HepG2 (cell line): ENCODE measurements around the gene ALDOA. TPM values are rescaled to one million over a fixed set of nuclear protein-coding genes. Genes with fewer than 3 reads are reported as not detected.

Experiments used
- ATAC-seq: fragments of 200-7000 bp; cut with Tn5 transposase; 3 replicates; pipeline ENCODE4 v1.9.1; 2020; ENCODE audit warnings: mild to moderate bottlenecking, moderate library complexity
- BruUV-seq: library from RNA; stranded (reverse); fragments of 400-500 nt; replicated peaks from 2 replicates; lab custom pipeline; 2021; lab: Mats Ljungman, UMichigan
- CTCF ChIA-PET: fragments of 300-600 bp; formaldehyde crosslinking; extraction: SDS; loops from one replicate; lab custom pipeline; 2021; ENCODE audit warnings: low total read pairs, inconsistent platforms, low intra/inter-chr PET ratio; lab: Yijun Ruan, JAX
- POLR2A ChIA-PET: fragments of 350-600 bp; sonication (Branson Sonifier 250); formaldehyde crosslinking; loops from one replicate; lab custom pipeline; 2020; ENCODE audit warnings: antibody characterized with exemption, inconsistent platforms; lab: Yijun Ruan, JAX
- DNase-seq: peaks from one replicate; pipeline ENCODE4 v3.0.0-alpha.2; 2015; ENCODE audit warnings: low spot score
- FAIRE-seq: peaks from 3 replicates; lab custom pipeline; 2011; peaks lifted over from hg19 to GRCh38; lab: Jason Lieb, UNC
- H2AFZ ChIP-seq: one replicate; pipeline ENCODE4 v1.6.1; 2011; ENCODE audit warnings: low read length, inconsistent platforms
- H3K27ac ChIP-seq: fragments of 300-600 bp; 3 replicates; pipeline ENCODE4 v1.8.0; 2011; ENCODE audit warnings: mixed run types, mild to moderate bottlenecking, mixed read lengths, low read length, inconsistent platforms; ENCODE audit not compliant: insufficient read depth; ENCODE audit errors: extremely low read length
- H3K27me3 ChIP-seq, 2 experiments: fragments of 200-600 bp in 1 of 2; 2 replicates in 1 of 2; 3 replicates in 1 of 2; pipeline versions ENCODE4 v1.6.0 to v1.8.0; 2011; ENCODE audit warnings: low read length in 2 of 2, mild to moderate bottlenecking in 2 of 2, moderate library complexity in 2 of 2, inconsistent platforms in 1 of 2; ENCODE audit not compliant: insufficient read depth in 2 of 2, control insufficient read depth in 1 of 2
- H3K36me3 ChIP-seq, 2 experiments: fragments of 200-600 bp in 1 of 2; replicated peaks in 1 of 2; 2 replicates in 1 of 2; 3 replicates in 1 of 2; pipeline versions ENCODE4 v1.5.1 to v1.8.0; 2011; ENCODE audit warnings: low read length in 2 of 2, inconsistent platforms in 1 of 2; ENCODE audit not compliant: insufficient read depth in 2 of 2, control insufficient read depth in 1 of 2
- H3K4me1 ChIP-seq: 2 replicates; pipeline ENCODE4 v1.5.1; 2012; ENCODE audit warnings: low read length, inconsistent platforms; ENCODE audit not compliant: insufficient read depth
- H3K4me2 ChIP-seq: 2 replicates; pipeline ENCODE4 v1.6.0; 2011; ENCODE audit warnings: low read depth, low read length, inconsistent platforms
- H3K4me3 ChIP-seq, 3 experiments: fragments of 200-600 bp in 1 of 3; sonication (generic), shearing (Covaris generic) in 1 of 3; replicated peaks in 1 of 3; 2 replicates each; pipeline ENCODE4 v1.5.1; 2011 to 2016; ENCODE audit warnings: low read length in 3 of 3, inconsistent platforms in 2 of 3, low read depth in 2 of 3, mild to moderate bottlenecking in 2 of 3, control low read depth in 1 of 3, mixed read lengths in 1 of 3; ENCODE audit not compliant: insufficient read depth in 1 of 3
- H3K79me2 ChIP-seq: one replicate; pipeline ENCODE4 v1.6.1; 2011; ENCODE audit warnings: low read length, inconsistent platforms; ENCODE audit not compliant: insufficient read depth
- H3K9ac ChIP-seq: 2 replicates; pipeline ENCODE4 v1.6.0; 2011; ENCODE audit warnings: mild to moderate bottlenecking, low read depth, low read length, inconsistent platforms; ENCODE audit not compliant: insufficient read depth
- H3K9me3 ChIP-seq: 2 replicates; pipeline ENCODE4 v1.5.1; 2012; ENCODE audit warnings: mild to moderate bottlenecking, low read length
- H4K20me1 ChIP-seq: 2 replicates; pipeline ENCODE4 v1.6.0; 2011; ENCODE audit warnings: inconsistent platforms, mild to moderate bottlenecking, low read length, moderate library complexity; ENCODE audit not compliant: insufficient read depth
- CREB1 ChIP-seq, 2 experiments: fragments of 450-650 bp in 1 of 2; IDR thresholded peaks; 2 replicates each; pipeline ENCODE4 v1.6.1; 2016 to 2017; ENCODE audit warnings: control low read depth in 1 of 2, mild to moderate bottlenecking in 1 of 2, missing compliant biosample characterization in 1 of 2, missing genetic modification characterization in 1 of 2
- GABPA ChIP-seq, 2 experiments: IDR thresholded peaks; 2 replicates each; pipeline ENCODE4 v1.6.1; 2011 to 2016; ENCODE audit warnings: low read depth in 2 of 2, low read length in 1 of 2, missing biosample characterization in 1 of 2, missing genetic modification characterization in 1 of 2
- HIVEP1 ChIP-seq: sonication (generic); formaldehyde crosslinking; IDR thresholded peaks from 2 replicates; pipeline ENCODE4 v1.4.0; 2020; ENCODE audit warnings: mild to moderate bottlenecking, missing genetic modification reagents
- MAFK ChIP-seq, 2 experiments: IDR thresholded peaks in 1 of 2; conservative IDR thresholded peaks in 1 of 2; 2 replicates each; pipeline ENCODE4 v1.6.1; 2011; ENCODE audit warnings: improper control_type of control experiment in 2 of 2, low read length in 2 of 2
- NBN ChIP-seq: fragments of 450-650 bp; conservative IDR thresholded peaks from 2 replicates; pipeline ENCODE4 v1.6.1; 2017
- NONO ChIP-seq, 2 experiments: fragments of 450-650 bp in 1 of 2; sonication (generic) in 1 of 2; formaldehyde crosslinking in 1 of 2; IDR thresholded peaks in 1 of 2; conservative IDR thresholded peaks in 1 of 2; 2 replicates each; pipeline versions ENCODE4 v1.6.1 to v1.8.0; 2017 to 2022; ENCODE audit warnings: mild to moderate bottlenecking in 1 of 2, missing genetic modification reagents in 1 of 2, moderate library complexity in 1 of 2
- NR2F6 ChIP-seq, 2 experiments: IDR thresholded peaks; 2 replicates each; pipeline ENCODE4 v1.6.1; 2016; ENCODE audit warnings: antibody characterized with exemption in 1 of 2, mild to moderate bottlenecking in 1 of 2
- POLR2AphosphoS2 ChIP-seq: IDR thresholded peaks from 2 replicates; pipeline ENCODE4 v1.6.1; 2011; ENCODE audit warnings: low read depth, low read length, improper control_type of control experiment
- SRSF4 ChIP-seq: fragments of 200-400 bp; formaldehyde crosslinking; IDR thresholded peaks from one replicate; pipeline ENCODE4 v1.6.1; 2018; ENCODE audit warnings: mild to moderate bottlenecking, low read depth, low read length, moderate library complexity; ENCODE audit not compliant: poor library complexity, severe bottlenecking
- TOE1 ChIP-seq: sonication (generic); formaldehyde crosslinking; IDR thresholded peaks from 2 replicates; pipeline ENCODE4 v1.4.0; 2020; ENCODE audit warnings: mild to moderate bottlenecking, missing genetic modification reagents
- TSC22D2 ChIP-seq: sonication (generic); formaldehyde crosslinking; IDR thresholded peaks from 2 replicates; pipeline ENCODE4 v1.5.1; 2020; ENCODE audit warnings: missing genetic modification reagents, mild to moderate bottlenecking, borderline replicate concordance
- XBP1 ChIP-seq: sonication (generic); formaldehyde crosslinking; IDR thresholded peaks from 2 replicates; pipeline ENCODE4 v1.5.0; 2020; ENCODE audit warnings: missing genetic modification reagents
- ZBTB21 ChIP-seq: sonication (generic); formaldehyde crosslinking; IDR thresholded peaks from 2 replicates; pipeline ENCODE4 v1.4.0; 2020; ENCODE audit warnings: missing genetic modification reagents
- ZNF160 ChIP-seq: sonication (generic); formaldehyde crosslinking; IDR thresholded peaks from 2 replicates; pipeline ENCODE4 v1.8.0; 2022; ENCODE audit warnings: mild to moderate bottlenecking, inconsistent platforms, missing genetic modification reagents
- ZNF558 ChIP-seq: sonication (generic); formaldehyde crosslinking; IDR thresholded peaks from 2 replicates; pipeline ENCODE4 v1.9.0; 2022; ENCODE audit warnings: mild to moderate bottlenecking, missing genetic modification reagents, borderline replicate concordance
- WGBS: methylation state at CpG from one replicate; pipeline ENCODE4 v1.1.6; 2017; ENCODE audit warnings: low lambda C conversion rate; 5-methylcytosine and 5-hydroxymethylcytosine counted together
- in situ Hi-C: cut with HindIII; loops from 2 replicates; pipeline ENCODE4 v1.10.0; 2017; ENCODE audit warnings: low pct_unique_long_range_greater_than_20kb; ENCODE audit not compliant: extremely low pct_ligation_motif_present
- intact Hi-C: fragments of 100-400 bp; cut with micrococcal nuclease; formaldehyde crosslinking; loops from one replicate; pipeline ENCODE4 v1.10.0; 2022; ENCODE audit not compliant: unreplicated experiment
- polyA plus RNA-seq, 8 experiments: library from polyadenylated mRNA; depleted of rRNA in 3 of 8; stranded (reverse) in 7 of 8; unstranded in 1 of 8; fragments of >200 nt; fragmentation: Illumina TruSeq in 4 of 8; extraction: Trizol in 4 of 8; gene quantifications; 2 replicates each; pipeline versions ENCODE4 v1.2.1 to v1.2.3, GENCODE V29; 2011 to 2016; ENCODE audit warnings: low read depth in 4 of 8, missing spikeins in 1 of 8, mixed read lengths in 1 of 8; ENCODE audit not compliant: insufficient read depth in 1 of 8
- total RNA-seq, 5 experiments: library from RNA; depleted of rRNA; stranded (reverse); fragments of >200 nt; fragmentation: Illumina TruSeq; extraction: Trizol; gene quantifications; 2 replicates each; pipeline ENCODE4 v1.2.3, GENCODE V29; 2016; ENCODE audit warnings: low read depth in 1 of 5
- TF ChIP-seq, protein P1 (sequence below): sonication (generic); formaldehyde crosslinking; IDR thresholded peaks from 2 replicates; pipeline ENCODE4 v1.4.0; 2020; ENCODE audit warnings: missing genetic modification reagents

The ALDOA gene
- total and polyA plus RNA-seq, 2 of the 13 experiments (the other 11 are each of a cell fraction or from before 2014, with no cell fraction given), result 925 to 1,884 TPM

DNA sequence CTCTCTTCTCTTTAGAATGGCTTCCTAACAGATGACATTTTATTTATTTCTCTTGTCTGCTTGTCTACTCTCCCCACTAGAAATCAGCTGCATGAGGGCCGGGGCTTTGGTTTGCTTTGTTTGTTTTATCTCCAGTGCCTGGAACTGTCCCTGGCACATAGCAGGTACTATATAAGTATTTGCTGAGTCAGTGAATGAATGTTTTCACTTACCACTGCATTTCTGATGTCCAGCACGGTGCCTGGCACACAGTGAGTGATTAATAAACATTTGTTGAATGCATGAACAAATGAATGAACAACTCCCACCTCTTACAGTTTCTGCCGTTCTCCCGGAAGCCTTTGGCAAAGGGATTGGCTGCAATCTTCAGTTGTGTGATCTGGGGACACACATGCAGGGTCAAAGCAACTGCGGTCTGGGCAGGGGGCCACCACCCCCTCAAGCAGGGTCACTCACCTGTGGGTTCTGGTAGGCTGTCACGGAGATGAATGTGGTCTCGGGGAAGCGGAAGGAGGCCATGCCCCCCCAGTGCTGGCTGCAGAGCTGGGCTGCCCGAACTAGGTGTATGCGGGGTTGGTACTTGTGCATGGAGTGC is 22.8 kb downstream of the ALDOA start (continued):
- TF ChIP-seq NONO (IDR thresholded peaks at IDR 0.05) (no peak), NONO (CRISPR knock-in tag; conservative IDR thresholded peaks at IDR 0.05) (0 out of 2 replicates have a peak, but pooled peaks have one; percentile 40), TSC22D2 (CRISPR knock-in tag) (no peak), MAFK (conservative IDR thresholded peaks at IDR 0.05 in 1 of 2, IDR thresholded peaks at IDR 0.05 in 1 of 2; ENCODE audit: low read length in 2 of 2) (peak; percentile 98)
- TF ChIP-seq, all 625 proteins: peak for 13

DNA sequence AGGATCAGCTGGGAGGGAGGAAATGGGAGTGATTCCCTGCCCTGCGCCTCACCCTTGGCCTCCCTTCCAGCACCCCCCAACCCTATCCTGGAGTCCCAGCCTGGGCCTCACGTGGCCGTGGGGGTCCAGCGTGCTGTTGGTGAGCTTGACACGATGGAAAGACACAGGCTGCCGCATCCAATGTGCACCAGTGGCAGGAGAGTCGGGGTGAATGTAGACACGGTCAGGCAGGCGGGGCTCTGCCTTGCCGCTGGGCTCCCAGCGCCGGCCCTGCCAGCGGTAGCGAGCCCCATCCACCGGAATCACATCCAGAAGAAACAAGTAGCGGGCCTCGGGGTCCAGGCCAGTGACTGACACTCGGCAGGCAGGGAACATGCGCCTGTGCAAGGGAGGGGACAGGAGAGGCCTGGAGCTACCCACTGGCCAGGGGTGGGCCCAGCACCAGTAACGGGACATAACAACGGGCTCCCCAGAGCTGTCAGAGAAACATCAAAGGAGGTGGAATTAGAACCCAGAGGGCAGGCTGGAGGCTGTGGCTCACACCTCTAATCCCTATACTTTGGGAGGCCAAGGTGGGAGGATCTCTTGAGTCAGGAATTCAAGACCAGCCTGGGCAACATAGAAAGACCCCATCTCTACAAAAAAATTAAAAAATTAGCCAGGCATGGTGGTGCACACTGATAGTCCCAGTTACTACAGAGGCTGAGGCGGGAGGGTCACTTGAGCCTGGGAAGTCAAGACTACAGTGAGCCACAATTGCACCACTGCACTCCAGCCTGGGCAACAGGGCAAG is 23.5 kb downstream of the ALDOA start:
- ATAC-seq (peak; percentile 22), DNase-seq (no peak), FAIRE-seq (no peak)
- Histone ChIP-seq H3K4me3 (peak overlapping the region in 2 of 3 experiments; percentile 15 to 61; a peak in 4 of 6 replicates), H3K4me2 (peak overlapping the region; percentile 83), H3K4me1 (peaks cover 52% of the 10 kb centered on the region), H3K9ac (peak overlapping the region; percentile 45; the same call in 1 of the 2 replicates), H3K9me3 (no peaks in the 10 kb centered on the region), H3K27ac (no peak overlapping the region), H4K20me1 (no peaks in the 10 kb centered on the region), H2AFZ (no peak overlapping the region), H3K79me2 (no peaks in the 10 kb centered on the region), H3K27me3 (no peaks in the 10 kb centered on the region), H3K36me3 (peaks cover 9 to 17% of the 10 kb centered on the region in 2 experiments; a peak in 4 of 5 replicates)
- in situ Hi-C loops (loop anchor here (25.0 kb wide), 1 partner anchor 548 kb away; no protein-coding TSS in a partner anchor), intact Hi-C loops (loop anchor here (10.0 kb wide), 1 partner anchor 566 kb away; the partner anchor contains the start of genes FBRS and PRR14)
- no TSS peak for BruUV-seq
- POLR2A ChIA-PET, result interaction anchor here (0.9 to 6.0 kb wide), 5 partner anchors 8 to 23 kb away, joined by 4 to 120 read pairs (median 14); partner anchors contain the start of genes ALDOA and PPP4C
- CTCF ChIA-PET, result no interaction called here
- 26% methylated on average over 22 of the region's 22 CpGs for WGBS
- TF ChIP-seq CREB1 (IDR thresholded peaks at IDR 0.05) (no peak), CREB1 (CRISPR knock-in tag; IDR thresholded peaks at IDR 0.05) (no peak), NR2F6 (IDR thresholded peaks at IDR 0.05) (no peak), NR2F6 (CRISPR knock-in tag; IDR thresholded peaks at IDR 0.05) (no peak), XBP1 (CRISPR knock-in tag) (no peak), ZBTB21 (CRISPR knock-in tag) (no peak), ZNF160 (CRISPR knock-in tag) (no peak), TOE1 (CRISPR knock-in tag) (no peak), HIVEP1 (CRISPR knock-in tag) (no peak), ZNF558 (CRISPR knock-in tag) (no peak), SRSF4 (no peak), POLR2AphosphoS2 (no peak), GABPA (IDR thresholded peaks at IDR 0.05; ENCODE audit: low read depth, low read length) (no peak), GABPA (CRISPR knock-in tag; IDR thresholded peaks at IDR 0.05; ENCODE audit: low read depth) (no peak), NBN (no peak)
- TF ChIP-seq, protein P1, sequence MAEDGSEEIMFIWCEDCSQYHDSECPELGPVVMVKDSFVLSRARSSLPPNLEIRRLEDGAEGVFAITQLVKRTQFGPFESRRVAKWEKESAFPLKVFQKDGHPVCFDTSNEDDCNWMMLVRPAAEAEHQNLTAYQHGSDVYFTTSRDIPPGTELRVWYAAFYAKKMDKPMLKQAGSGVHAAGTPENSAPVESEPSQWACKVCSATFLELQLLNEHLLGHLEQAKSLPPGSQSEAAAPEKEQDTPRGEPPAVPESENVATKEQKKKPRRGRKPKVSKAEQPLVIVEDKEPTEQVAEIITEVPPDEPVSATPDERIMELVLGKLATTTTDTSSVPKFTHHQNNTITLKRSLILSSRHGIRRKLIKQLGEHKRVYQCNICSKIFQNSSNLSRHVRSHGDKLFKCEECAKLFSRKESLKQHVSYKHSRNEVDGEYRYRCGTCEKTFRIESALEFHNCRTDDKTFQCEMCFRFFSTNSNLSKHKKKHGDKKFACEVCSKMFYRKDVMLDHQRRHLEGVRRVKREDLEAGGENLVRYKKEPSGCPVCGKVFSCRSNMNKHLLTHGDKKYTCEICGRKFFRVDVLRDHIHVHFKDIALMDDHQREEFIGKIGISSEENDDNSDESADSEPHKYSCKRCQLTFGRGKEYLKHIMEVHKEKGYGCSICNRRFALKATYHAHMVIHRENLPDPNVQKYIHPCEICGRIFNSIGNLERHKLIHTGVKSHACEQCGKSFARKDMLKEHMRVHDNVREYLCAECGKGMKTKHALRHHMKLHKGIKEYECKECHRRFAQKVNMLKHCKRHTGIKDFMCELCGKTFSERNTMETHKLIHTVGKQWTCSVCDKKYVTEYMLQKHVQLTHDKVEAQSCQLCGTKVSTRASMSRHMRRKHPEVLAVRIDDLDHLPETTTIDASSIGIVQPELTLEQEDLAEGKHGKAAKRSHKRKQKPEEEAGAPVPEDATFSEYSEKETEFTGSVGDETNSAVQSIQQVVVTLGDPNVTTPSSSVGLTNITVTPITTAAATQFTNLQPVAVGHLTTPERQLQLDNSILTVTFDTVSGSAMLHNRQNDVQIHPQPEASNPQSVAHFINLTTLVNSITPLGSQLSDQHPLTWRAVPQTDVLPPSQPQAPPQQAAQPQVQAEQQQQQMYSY, result peak; percentile 35; the same call in 1 of the 2 replicates
